Fibroblast of lung (primary cell): ENCODE data around the gene ZNF771.

Experiments
- EZH2 ChIP-seq: IDR thresholded peaks from 2 replicates; pipeline ENCODE4 v1.5.1; 2012; ENCODE audit warnings: low read length, control low read depth, mild to moderate bottlenecking; ENCODE audit errors: missing control alignments
- TF ChIP-seq, protein P1 (sequence below), 2 donors: IDR thresholded peaks in 1 of 2; conservative IDR thresholded peaks in 1 of 2; 1 replicate in 1 of 2; 2 replicates in 1 of 2; pipeline ENCODE4 v1.5.1; 2011 to 2012; ENCODE audit warnings: low read length in 2 of 2, control low read depth in 1 of 2, inconsistent platforms in 1 of 2, low read depth in 1 of 2, mild to moderate bottlenecking in 1 of 2

GRCh38 chr16:30416047-30416603 lies 8.7 kb downstream of the ZNF771 start:
- TF ChIP-seq, protein P1, sequence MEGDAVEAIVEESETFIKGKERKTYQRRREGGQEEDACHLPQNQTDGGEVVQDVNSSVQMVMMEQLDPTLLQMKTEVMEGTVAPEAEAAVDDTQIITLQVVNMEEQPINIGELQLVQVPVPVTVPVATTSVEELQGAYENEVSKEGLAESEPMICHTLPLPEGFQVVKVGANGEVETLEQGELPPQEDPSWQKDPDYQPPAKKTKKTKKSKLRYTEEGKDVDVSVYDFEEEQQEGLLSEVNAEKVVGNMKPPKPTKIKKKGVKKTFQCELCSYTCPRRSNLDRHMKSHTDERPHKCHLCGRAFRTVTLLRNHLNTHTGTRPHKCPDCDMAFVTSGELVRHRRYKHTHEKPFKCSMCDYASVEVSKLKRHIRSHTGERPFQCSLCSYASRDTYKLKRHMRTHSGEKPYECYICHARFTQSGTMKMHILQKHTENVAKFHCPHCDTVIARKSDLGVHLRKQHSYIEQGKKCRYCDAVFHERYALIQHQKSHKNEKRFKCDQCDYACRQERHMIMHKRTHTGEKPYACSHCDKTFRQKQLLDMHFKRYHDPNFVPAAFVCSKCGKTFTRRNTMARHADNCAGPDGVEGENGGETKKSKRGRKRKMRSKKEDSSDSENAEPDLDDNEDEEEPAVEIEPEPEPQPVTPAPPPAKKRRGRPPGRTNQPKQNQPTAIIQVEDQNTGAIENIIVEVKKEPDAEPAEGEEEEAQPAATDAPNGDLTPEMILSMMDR (conservative IDR thresholded peaks at IDR 0.05 in 1 of 2, IDR thresholded peaks at IDR 0.05 in 1 of 2; ENCODE audit: low read depth in 1 of 2, low read length in 2 of 2): no peak
- no peak for TF ChIP-seq EZH2
